NCI-H446 treated with DMSO at 0.1 percent for 48 hours (cell line): ENCODE results near the gene RAX2.

Experiments
- DNase-seq: peaks from one replicate; lab custom pipeline; 2025; lab: John Stamatoyannopoulos, UW

The RAX2 gene

GRCh38 chr19:3730457-3730958, 41.5 kb downstream of the RAX2 start:
- no peak for DNase-seq

- no peak for DNase-seq
Measured at GRCh38 chr19:3725640-3726310, 46.3 kb downstream of the RAX2 start.

DNA sequence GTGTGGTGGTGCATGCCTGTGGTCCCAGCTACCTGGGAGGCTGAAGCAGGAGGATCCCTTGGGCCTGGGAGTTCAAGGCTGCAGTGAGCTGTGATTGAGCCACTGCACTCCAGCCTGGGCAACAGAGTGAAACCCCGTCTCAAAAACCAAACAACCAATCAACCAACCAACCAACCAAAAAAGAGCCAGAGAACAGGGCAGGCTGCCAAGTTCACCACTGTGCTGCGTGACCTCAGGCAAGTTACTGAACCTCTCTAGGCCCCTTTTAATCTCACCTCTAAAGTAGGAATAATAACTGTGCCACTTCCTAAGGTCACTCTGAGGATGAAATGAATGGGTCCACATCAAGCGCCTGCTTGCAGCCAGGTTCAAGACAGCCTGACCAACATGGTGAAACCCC, 46.9 kb downstream of the RAX2 start:
- no peak for DNase-seq

DNA sequence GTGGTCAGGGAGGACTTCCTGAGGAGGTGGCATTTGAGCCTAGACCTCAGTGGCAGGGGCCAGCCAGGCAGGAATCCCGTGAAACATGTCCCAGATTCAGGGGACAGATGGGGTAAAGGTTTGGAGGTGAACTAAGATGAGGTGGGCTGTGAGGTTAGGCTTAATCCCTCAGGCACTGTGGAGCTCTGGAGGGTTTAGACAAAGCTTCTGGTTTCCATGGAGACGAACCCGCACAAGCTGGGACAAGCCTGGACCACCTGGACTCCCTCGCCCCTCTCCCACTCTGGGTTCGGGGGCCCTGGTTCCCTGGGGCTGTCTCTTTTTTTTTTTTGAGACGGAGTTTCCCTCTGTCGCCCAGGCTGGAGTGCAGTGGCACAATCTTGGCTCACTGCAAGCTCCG, 48.1 kb downstream of the RAX2 start:
- DNase-seq: no peak

DNA sequence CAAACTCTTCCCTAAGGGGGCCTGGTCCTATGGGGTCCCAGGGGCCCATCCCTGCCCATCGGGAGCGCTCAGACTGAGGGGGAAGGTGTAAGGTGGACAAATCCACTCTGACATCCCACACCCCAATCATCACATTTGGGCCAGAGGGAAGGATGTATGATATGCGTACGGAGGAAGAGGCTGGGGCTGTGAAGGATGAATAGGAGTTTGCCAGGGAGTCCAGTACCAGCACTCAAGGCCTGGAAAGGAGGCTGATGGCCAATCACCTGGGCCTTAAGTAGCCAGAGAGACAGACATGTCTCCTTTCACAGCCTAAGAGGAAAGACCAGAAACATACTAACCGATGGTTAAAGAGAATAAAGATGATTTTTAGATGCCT, 48.9 kb downstream of the RAX2 start:
- DNase-seq: no peak

- no peak for DNase-seq
Measured at GRCh38 chr19:3722443-3723109, 49.5 kb downstream of the RAX2 start.

- DNase-seq: no peak
Measured at GRCh38 chr19:3721887-3722442, 50.1 kb downstream of the RAX2 start.

GRCh38 chr19:3721131-3721886, 50.7 kb downstream of the RAX2 start:
- no peak for DNase-seq

- DNase-seq: no peak
Measured at GRCh38 chr19:3720349-3720917, 51.6 kb downstream of the RAX2 start.

DNA sequence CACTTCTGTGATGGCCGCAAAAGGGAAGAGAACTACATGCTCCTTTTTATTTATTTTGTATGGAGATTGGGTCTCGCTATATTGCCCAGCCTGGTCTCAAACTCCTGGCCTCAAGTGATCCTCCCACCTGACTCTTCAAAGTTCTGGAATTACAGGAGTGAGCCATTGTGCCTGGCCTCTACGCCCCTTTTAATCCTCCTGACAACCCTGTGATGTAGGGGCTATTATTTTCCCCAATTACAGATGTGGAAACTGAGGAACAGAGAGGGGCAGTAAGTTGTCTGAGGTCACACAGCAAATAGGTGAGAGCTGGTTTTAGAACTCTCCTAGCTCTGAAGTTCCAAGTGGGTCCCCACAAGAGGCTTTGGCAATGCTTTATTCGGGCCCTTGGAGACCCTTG, 52.2 kb downstream of the RAX2 start:
- DNase-seq: no peak
